GM18951 (cell line): ENCODE data around the gene MSLN.

ENCODE experiments used
- POLR2A ChIP-seq: IDR thresholded peaks from 4 replicates; pipeline ENCODE4 v1.6.1; 2011; ENCODE audit warnings: mild to moderate bottlenecking; ENCODE audit not compliant: insufficient read length, insufficient read depth; ENCODE audit errors: extremely low read depth
- in situ Hi-C: fragments of 300-500 bp; cut with MboI; formaldehyde crosslinking; loops from one replicate; pipeline ENCODE4 v1.12.0; 2022; ENCODE audit warnings: low sequenced_read_pairs, mixed read lengths, inconsistent platforms; ENCODE audit not compliant: unreplicated experiment

The MSLN gene

DNA sequence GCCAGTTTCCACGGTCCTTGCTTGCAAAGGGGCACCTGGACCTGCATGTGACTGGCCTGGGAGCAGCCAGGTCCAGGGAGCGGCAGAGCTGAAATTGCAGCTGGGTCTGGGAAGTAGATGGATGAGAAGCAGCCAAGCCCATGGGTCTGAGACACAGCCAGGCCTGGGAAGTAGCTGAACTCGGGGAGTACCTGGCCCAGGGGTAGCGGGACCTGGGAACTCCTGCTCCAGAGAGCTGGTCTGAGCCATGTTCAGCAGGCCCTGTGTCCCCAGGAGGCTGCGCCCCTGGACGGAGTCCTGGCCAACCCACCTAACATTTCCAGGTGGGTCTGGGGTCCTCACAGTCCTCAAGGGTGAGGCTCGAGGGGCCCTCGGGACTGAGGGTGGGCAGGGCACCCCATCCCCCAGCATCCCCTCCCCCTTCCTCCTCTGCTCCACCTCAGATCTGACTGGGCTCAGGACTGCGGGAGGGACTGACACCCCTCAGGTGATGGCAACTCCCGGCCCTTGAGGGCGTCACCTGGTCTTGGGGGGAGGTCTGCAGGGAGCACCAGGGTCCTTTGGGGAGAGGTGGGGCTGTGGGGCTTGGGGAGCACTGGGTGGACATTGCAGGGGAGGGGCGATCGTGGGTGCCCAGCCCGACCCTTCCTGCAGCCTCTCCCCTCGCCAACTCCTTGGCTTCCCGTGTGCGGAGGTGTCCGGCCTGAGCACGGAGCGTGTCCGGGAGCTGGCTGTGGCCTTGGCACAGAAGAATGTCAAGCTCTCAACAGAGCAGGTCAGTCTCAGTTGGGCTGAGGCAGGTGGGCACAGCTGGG is 3.0 kb downstream of the MSLN start:
- in situ Hi-C loops, result no loop called here
- no peak for TF ChIP-seq POLR2A

DNA sequence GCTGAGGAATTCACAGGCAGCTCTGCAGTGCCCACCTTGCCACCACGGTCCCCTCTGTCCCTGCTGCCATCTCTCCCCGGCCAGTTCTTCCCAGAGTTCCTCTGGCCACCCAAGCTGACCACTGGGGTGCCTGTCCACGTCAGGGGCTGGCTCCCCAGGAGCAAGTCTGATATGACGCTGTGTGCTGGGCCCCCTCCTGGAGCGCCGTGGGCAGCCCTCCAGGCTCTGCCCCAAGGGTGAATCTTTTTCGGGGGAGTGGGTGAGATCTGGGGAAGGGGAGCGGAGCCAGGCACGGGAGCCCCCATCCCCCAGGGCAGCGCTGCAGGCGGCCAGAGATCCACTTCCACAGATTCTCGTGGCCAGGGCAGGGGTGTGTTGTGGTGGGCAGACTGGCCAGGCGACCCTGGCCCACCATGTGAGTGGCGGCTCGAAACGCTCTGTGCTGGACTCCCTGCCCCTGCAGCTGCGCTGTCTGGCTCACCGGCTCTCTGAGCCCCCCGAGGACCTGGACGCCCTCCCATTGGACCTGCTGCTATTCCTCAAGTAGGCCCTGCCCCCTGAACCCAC is 3.7 kb downstream of the MSLN start:
- in situ Hi-C loops, result no loop called here
- TF ChIP-seq POLR2A, result no peak

DNA sequence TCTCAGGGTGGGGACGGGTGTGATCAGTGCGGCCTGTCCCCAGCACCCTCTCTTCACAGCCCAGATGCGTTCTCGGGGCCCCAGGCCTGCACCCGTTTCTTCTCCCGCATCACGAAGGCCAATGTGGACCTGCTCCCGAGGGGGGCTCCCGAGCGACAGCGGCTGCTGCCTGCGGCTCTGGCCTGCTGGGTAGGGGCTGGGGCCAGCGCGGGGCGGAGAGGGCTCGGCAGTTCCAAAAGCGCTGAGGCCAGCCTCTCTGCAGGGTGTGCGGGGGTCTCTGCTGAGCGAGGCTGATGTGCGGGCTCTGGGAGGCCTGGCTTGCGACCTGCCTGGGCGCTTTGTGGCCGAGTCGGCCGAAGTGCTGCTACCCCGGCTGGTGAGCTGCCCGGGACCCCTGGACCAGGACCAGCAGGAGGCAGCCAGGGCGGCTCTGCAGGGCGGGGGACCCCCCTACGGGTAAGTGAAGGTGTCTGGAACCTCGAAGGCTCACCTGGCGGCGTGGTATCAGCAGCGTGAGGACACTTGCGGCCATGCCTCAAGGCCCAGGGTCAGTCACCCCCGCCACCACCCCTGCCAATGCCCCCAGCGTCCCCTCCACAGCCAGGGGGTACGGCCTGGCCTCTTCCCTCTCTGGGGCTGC is 4.4 kb downstream of the MSLN start:
- in situ Hi-C loops, result no loop called here
- TF ChIP-seq POLR2A, result no peak

DNA sequence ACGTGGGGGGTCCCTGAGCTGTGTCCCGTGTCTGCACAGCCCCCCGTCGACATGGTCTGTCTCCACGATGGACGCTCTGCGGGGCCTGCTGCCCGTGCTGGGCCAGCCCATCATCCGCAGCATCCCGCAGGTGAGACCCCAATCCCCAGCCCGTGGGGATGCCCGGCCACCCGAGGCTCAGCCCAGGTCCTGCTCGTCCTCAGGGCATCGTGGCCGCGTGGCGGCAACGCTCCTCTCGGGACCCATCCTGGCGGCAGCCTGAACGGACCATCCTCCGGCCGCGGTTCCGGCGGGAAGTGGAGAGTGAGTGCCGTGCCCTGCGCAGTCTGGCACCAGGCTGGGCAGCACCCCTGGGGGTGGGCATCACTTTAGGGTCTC is 4.9 kb downstream of the MSLN start:
- TF ChIP-seq POLR2A, result no peak
- in situ Hi-C loops, result no loop called here

DNA sequence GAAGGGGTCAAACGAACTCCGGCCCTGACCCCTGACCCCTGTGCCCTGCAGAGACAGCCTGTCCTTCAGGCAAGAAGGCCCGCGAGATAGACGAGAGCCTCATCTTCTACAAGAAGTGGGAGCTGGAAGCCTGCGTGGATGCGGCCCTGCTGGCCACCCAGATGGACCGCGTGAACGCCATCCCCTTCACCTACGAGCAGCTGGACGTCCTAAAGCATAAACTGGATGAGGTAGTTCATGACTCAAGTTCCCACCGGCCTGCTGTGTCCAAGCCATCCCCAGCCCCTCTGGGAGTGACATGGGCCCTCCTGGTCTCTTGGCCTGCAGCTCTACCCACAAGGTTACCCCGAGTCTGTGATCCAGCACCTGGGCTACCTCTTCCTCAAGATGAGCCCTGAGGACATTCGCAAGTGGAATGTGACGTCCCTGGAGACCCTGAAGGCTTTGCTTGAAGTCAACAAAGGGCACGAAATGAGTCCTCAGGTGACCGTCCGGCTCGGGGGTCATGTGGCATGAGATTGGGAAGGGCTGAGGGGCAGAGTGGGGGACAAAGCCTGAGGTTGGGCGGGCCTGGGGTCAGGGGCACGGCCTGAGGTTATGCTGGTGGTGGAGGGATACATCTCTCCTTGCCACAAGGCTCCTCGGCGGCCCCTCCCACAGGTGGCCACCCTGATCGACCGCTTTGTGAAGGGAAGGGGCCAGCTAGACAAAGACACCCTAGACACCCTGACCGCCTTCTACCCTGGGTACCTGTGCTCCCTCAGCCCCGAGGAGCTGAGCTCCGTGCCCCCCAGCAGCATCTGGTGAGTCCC is 5.7 kb downstream of the MSLN start:
- in situ Hi-C loops, result no loop called here
- TF ChIP-seq POLR2A, result no peak

DNA sequence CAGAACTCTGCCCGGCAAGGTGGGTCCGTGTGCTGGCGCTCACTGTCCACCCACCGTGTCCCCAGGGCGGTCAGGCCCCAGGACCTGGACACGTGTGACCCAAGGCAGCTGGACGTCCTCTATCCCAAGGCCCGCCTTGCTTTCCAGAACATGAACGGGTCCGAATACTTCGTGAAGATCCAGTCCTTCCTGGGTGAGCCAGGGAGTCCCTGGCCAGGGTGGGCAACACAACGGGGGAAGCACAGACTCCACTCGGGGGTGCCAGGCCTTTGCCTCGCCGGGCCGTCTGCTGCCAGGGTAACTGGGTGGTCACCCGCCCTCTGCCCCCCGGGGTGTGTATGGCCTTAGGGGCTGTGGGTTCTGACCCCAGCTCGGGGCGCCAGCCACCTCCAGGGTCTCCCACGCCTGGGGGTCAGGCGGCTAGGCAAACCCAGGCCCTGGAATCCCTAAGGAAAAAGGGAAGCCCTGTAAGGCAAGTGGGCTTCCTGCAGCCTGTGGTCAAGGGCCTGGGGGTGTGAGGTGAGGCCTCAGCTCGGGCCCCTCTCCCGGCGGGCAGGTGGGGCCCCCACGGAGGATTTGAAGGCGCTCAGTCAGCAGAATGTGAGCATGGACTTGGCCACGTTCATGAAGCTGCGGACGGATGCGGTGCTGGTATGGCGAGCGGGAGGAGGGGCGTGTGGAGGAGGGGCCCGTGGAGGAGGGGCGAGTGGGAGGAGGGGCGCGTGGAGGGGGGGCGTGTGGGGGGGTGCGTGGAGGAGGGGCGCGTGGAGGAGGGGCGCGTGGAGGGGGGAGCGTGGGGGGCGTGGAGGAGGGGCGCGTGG is 6.5 kb downstream of the MSLN start:
- TF ChIP-seq POLR2A, result no peak
- in situ Hi-C loops, result no loop called here

DNA sequence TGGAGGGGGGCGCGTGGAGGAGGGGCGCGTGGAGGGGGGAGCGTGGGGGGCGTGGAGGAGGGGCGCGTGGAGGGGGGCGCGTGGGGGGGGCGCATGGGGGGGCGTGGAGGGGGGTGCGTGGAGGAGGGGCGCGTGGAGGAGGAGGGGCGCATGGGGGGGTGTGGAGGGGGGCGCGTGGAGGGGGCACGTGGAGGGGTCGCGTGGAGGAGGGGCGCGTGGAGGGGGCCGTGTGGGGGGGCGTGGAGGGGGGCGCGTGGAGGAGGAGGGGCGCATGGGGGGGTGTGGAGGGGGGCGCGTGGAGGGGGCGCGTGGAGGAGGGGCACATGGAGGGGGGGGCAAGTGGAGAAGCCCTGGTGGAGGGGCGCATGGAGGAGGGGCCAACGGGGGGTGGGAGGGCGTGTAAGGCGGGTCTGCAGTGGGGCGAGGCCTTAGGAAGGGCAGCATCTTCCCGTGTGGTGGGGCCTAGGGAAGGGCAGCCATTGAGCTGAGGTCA is 7.3 kb downstream of the MSLN start:
- no peak for TF ChIP-seq POLR2A
- in situ Hi-C loops, result no loop called here

DNA sequence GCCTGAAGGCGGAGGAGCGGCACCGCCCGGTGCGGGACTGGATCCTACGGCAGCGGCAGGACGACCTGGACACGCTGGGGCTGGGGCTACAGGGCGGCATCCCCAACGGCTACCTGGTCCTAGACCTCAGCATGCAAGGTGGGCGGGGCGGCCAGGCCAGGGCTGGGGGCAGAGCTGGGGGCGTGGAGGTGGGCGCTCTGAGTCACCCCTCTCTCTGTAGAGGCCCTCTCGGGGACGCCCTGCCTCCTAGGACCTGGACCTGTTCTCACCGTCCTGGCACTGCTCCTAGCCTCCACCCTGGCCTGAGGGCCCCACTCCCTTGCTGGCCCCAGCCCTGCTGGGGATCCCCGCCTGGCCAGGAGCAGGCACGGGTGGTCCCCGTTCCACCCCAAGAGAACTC is 7.9 kb downstream of the MSLN start:
- no peak for TF ChIP-seq POLR2A
- in situ Hi-C loops, result no loop called here

DNA sequence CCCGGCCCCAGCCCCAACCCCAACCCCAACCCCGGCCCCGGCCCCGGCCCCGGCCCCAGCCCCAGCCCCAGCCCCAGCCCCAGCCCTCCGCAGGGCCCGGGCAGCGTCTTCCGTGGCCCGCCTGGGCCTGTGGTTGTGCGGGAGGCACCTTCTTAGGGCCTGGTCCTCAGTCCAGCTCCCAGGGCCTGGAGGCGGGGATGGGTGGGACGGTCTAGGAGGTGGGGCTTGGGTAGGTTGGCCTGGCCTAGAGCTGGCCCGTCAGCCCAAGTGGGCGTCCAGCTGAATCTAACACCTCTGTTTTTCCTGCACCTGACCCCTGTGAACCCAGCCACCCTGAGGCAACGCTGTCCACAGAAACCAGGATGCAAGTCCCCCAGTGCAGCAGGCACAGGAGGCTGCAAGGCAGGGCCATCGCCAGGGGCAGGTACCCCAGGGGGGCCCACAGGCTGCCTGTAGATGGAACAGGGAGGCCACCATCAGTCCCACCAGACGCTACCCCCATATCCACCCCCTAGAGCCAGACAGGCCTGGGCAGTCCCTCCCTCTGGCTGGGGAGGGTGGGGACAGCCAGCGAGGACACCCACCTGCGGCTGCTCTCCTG is 8.8 kb downstream of the MSLN start:
- no peak for TF ChIP-seq POLR2A
- in situ Hi-C loops, result no loop called here

DNA sequence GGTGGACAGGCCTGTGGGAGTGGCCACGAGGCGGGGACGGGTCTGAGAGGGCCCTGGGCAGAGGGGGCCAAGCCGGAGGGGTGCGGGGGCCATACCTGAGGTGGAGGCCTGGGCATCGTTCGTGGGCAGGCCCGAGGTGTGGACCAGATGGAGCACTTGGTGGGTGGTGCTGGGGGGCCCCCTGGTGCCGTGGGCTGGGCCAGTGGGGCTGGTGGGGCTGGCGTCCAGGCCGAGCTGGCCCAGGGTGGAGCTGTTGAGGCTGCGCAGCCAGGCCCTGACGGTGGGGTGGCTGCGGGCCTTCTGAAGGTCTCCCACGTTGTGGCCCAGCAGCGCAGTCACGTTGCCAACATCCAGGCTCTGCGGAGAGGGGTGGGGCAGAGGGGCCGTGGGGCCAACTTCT is 9.4 kb downstream of the MSLN start:
- TF ChIP-seq POLR2A, result no peak
- in situ Hi-C loops, result no loop called here

DNA sequence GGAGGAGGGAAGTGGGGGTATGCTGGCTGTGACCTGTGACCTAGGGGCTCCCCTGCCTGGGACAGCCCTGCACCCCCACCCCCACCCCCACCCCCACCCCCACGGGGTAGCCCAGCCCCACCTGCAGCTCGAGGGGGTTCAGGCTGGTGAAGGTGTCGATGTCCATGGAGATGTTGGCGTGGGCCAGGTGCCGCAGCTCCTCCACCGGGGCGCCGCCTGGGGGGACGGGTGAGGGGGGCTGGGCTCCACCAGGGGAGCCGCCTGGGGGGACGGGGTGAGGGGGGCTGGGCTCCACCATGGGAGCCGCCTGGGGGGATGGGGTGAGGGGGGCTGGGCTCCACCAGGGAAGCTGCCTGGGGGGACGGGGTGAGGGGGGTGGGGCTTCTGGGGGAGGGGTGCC is 9.9 kb downstream of the MSLN start:
- no peak for TF ChIP-seq POLR2A
- in situ Hi-C loops, result no loop called here

DNA sequence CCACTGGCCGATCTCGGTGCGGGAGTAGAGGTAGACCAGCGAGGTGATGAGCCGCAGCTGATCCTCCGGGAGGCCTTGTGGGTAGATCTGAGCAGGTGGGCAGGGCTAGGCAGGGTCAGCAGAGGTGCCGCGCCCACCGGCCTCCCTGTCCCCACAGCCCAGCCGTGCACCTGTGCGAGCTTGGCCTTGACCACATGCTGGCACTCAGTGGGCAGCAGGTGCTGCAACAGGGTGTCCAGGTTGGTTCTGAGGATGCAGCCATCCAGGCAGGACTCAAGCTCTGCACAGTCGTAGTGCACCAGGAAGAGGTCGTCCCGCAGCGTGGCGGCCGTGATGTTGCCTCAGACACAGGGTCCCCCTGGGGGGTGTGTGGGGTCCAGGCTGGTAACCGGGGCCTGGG is 12.4 kb downstream of the MSLN start:
- no peak for TF ChIP-seq POLR2A
- in situ Hi-C loops, result no loop called here
